Naive thymus-derived CD8-positive, alpha-beta T cell (primary cell): ENCODE measurements around the gene TMEM204. TPM values are rescaled to one million over a fixed set of nuclear protein-coding genes. Genes with fewer than 3 reads are reported as not detected.

Source experiments
- ATAC-seq, 2 donors: fragments of 150-1000 bp; cut with Tn5 transposase in 1 of 2; sonication (Bioruptor Pico), chemical (Tn5 transposase) in 1 of 2; 1 replicate in 1 of 2; 2 replicates in 1 of 2; pipeline ENCODE4 v1.10.0; 2021; ENCODE audit warnings: mild to moderate bottlenecking in 2 of 2, moderate library complexity in 2 of 2
- POLR2A ChIA-PET: fragments of 350-600 bp; sonication (Branson Sonifier 250); formaldehyde crosslinking; loops from one replicate; lab custom pipeline; 2021; ENCODE audit warnings: antibody characterized with exemption; lab: Charles Lee
- DNase-seq, 10 donors: peaks; one replicate each; pipeline versions ENCODE4 v3.0.0 to v3.0.0-alpha.2; 2020 to 2022
- H3K27ac Mint-ChIP-seq, 10 donors: one replicate each; pipeline ENCODE4 v1.8.0; 2020 to 2022; ENCODE audit warnings: mild to moderate bottlenecking in 10 of 10, mixed read lengths in 10 of 10, moderate library complexity in 4 of 10, inconsistent platforms in 1 of 10
- H3K27me3 Mint-ChIP-seq, 5 donors: one replicate each; pipeline ENCODE4 v1.8.0; 2021 to 2022; ENCODE audit warnings: mixed read lengths in 5 of 5
- H3K36me3 Mint-ChIP-seq, 3 donors: one replicate each; pipeline ENCODE4 v1.8.0; 2020 to 2022; ENCODE audit warnings: mixed read lengths in 3 of 3, mild to moderate bottlenecking in 2 of 3, inconsistent platforms in 1 of 3
- H3K4me1 Mint-ChIP-seq, 4 donors: one replicate each; pipeline ENCODE4 v1.8.0; 2021 to 2022; ENCODE audit warnings: mixed read lengths in 4 of 4
- H3K4me3 Mint-ChIP-seq, 10 donors: one replicate each; pipeline ENCODE4 v1.8.0; 2020 to 2022; ENCODE audit warnings: mild to moderate bottlenecking in 10 of 10, mixed read lengths in 10 of 10, moderate library complexity in 6 of 10, inconsistent platforms in 1 of 10
- H3K9me3 Mint-ChIP-seq, 9 donors: one replicate each; pipeline ENCODE4 v1.8.0; 2020 to 2022; ENCODE audit warnings: mixed read lengths in 9 of 9, mild to moderate bottlenecking in 3 of 9, inconsistent platforms in 1 of 9, moderate library complexity in 1 of 9
- polyA plus RNA-seq, 3 donors: library from polyadenylated mRNA; unstranded; fragments of 300-500 nt; fragmentation: Illumina TruSeq; gene quantifications; one replicate each; pipeline ENCODE4 v1.2.3, GENCODE V29; 2021
- total RNA-seq, 8 experiments: library from RNA in 2 of 8; stranded (reverse) in 2 of 8; gene quantifications; one replicate each; pipeline ENCODE4 v1.2.3 and lab custom pipeline; 2021 to 2026

The TMEM204 gene
- total and polyA plus RNA-seq, 5 experiments from 2014 or later, result 95.9 to 196 (median 135) TPM

DNA sequence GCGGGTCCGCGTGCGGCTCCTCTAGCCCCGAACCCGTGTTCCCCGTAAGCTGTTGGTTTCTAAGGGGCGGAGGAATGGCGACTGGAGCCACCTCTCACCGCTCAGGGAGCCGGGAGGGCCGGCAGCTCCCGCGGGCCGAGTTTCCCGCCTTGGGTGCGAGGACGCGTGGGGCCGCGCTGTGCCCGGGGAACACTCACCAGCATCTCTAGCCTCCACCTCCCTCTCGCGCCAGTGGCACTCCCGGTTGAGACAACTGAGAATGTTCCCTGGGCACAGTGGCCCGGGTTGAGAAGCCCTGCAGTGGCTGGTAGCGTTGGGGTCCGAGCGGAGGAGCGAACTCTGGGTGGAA, 39.7 kb upstream of the TMEM204 start:
- peak overlapping the region in 9 of 10 donors; percentile 26 to 100 (median 85) for H3K27ac Mint-ChIP-seq
- peak overlapping the region; percentile 76 to 99 (median 92) for H3K4me3 Mint-ChIP-seq
- ATAC-seq, result peak; percentile 3 to 15
- POLR2A ChIA-PET, result interaction anchor here (1.1 to 3.9 kb wide), 8 partner anchors 18 to 289 kb away, joined by 3 to 37 read pairs (median 7); partner anchors contain the start of genes NUBP2, SPSB3, TMEM204 and UQCC4
- no peaks in the 10 kb centered on the region for H3K27me3 Mint-ChIP-seq
- DNase-seq, result peak in 1 of 10 donors; percentile 10
- peaks cover 0 to 20% (median 0%) of the 10 kb centered on the region in 3 donors for H3K36me3 Mint-ChIP-seq
- no peaks in the 10 kb centered on the region for H3K9me3 Mint-ChIP-seq
- H3K4me1 Mint-ChIP-seq, result peaks cover 2 to 33% (median 15%) of the 10 kb centered on the region in 4 donors

GRCh38 chr16:1494129-1494640, 39.3 kb upstream of the TMEM204 start:
- Mint-ChIP-seq H3K9me3 (no peaks in the 10 kb centered on the region), H3K4me3 (peak overlapping the region; percentile 76 to 99 (median 92)), H3K27ac (peak overlapping the region in 6 of 10 donors; percentile 26 to 100 (median 70)), H3K4me1 (peaks cover 2 to 33% (median 15%) of the 10 kb centered on the region in 4 donors), H3K27me3 (no peaks in the 10 kb centered on the region), H3K36me3 (peaks cover 0 to 22% (median 0%) of the 10 kb centered on the region in 3 donors)
- DNase-seq (no peak), ATAC-seq (no peak)
- POLR2A ChIA-PET, result interaction anchor here (0.6 to 3.9 kb wide), 7 partner anchors 31 to 229 kb away, joined by 3 to 37 read pairs (median 5); partner anchors contain the start of genes TMEM204 and UQCC4

DNA sequence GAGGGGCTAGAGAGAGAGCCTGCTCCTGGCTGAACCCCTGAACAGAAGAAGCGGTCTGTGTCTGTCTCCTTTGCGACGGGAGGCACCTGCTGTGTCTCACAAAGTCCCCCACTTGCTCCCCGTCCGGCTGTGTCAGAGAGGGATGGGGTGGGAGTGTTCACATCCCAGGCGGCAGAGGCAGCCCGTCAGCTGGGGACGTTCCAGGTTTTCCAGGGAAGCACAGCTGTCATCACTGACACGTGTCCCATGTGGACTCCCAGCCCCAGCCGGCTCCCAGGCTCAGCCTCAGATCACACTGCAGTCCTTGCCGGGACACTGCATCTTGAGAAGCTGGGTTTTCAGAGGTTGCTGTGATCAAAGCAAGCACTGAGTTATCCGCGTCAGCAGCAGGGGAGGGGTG, 38.8 kb upstream of the TMEM204 start:
- Mint-ChIP-seq H3K36me3 (peaks cover 0 to 22% (median 0%) of the 10 kb centered on the region in 3 donors), H3K9me3 (no peaks in the 10 kb centered on the region), H3K4me3 (peak overlapping the region; percentile 76 to 99 (median 92)), H3K4me1 (peaks cover 2 to 33% (median 15%) of the 10 kb centered on the region in 4 donors), H3K27me3 (no peaks in the 10 kb centered on the region), H3K27ac (peak overlapping the region in 2 of 10 donors; percentile 21 to 29)
- POLR2A ChIA-PET, result interaction anchor here (0.6 to 3.9 kb wide), 3 partner anchors 31 to 229 kb away, joined by 3 to 37 read pairs (median 4); partner anchors contain the start of gene TMEM204
- ATAC-seq (no peak), DNase-seq (no peak)

DNA sequence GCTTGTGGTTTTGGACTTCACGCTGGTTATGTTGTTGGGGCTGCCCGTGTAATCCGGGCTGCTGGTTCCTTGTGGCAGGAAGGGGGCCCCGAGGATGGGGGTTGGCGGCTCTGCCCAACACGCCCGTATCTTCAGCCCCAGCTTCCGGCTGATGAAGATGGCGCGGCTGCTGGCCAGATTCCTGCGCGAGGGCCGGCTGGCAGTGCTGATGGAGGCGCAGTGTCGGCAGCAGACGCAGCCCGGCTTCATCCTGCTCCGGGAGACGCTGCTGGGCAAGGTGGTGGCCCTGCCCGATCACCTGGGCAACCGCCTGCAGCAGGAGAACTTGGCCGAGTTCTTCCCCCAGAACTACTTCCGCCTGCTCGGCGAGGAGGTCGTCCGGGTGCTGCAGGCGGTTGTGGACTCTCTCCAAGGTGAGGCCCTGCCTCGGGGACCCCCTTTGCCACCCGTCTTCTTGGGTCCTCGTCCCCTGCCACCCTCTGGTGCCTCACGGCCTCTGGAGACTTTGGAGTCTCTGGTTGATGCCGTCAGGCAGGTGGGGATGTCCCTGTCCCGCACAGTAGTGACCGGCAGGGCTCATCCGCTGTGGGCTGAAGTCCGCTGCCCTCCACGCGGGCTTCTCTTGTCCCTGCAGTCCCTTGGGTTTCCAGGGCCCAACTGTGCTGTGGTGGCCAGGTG, 38.1 kb upstream of the TMEM204 start:
- Mint-ChIP-seq H3K36me3 (peaks cover 0 to 22% (median 0%) of the 10 kb centered on the region in 3 donors), H3K4me3 (peak overlapping the region in 7 of 10 donors; percentile 21 to 55 (median 41)), H3K4me1 (peaks cover 2 to 33% (median 15%) of the 10 kb centered on the region in 4 donors), H3K27ac (peak overlapping the region in 2 of 10 donors; percentile 22 to 29), H3K9me3 (no peaks in the 10 kb centered on the region), H3K27me3 (no peaks in the 10 kb centered on the region)
- DNase-seq (no peak), ATAC-seq (no peak)
- POLR2A ChIA-PET, result interaction anchor here (0.6 to 3.9 kb wide), 2 partner anchors 22 to 39 kb away, joined by 3 to 37 read pairs; partner anchors contain the start of gene TMEM204

GRCh38 chr16:1495889-1496262, 37.6 kb upstream of the TMEM204 start:
- DNase-seq (no peak), ATAC-seq (no peak)
- Mint-ChIP-seq H3K27ac (no peak overlapping the region), H3K27me3 (no peaks in the 10 kb centered on the region), H3K4me1 (peaks cover 2 to 33% (median 15%) of the 10 kb centered on the region in 4 donors), H3K9me3 (no peaks in the 10 kb centered on the region), H3K4me3 (peak overlapping the region in 3 of 10 donors; percentile 14 to 21 (median 19)), H3K36me3 (peaks cover 0 to 22% (median 0%) of the 10 kb centered on the region in 3 donors)
- POLR2A ChIA-PET, result interaction anchor here (0.6 to 1.0 kb wide), 2 partner anchors 22 to 330 kb away, joined by 3 read pairs; no protein-coding TSS in a partner anchor

GRCh38 chr16:1496464-1496863, 37.0 kb upstream of the TMEM204 start:
- peaks cover 0 to 23% (median 0%) of the 10 kb centered on the region in 3 donors for H3K36me3 Mint-ChIP-seq
- DNase-seq, result no peak
- peak overlapping the region in 4 of 10 donors; percentile 8 to 60 (median 37) for H3K4me3 Mint-ChIP-seq
- POLR2A ChIA-PET, result interaction anchor here (0.5 to 1.0 kb wide), 2 partner anchors 75 to 330 kb away, joined by 3 to 4 read pairs; no protein-coding TSS in a partner anchor
- no peaks in the 10 kb centered on the region for H3K9me3 Mint-ChIP-seq
- no peaks in the 10 kb centered on the region for H3K27me3 Mint-ChIP-seq
- H3K27ac Mint-ChIP-seq, result peak overlapping the region in 4 of 10 donors; percentile 43 to 76 (median 68)
- peaks cover 2 to 28% (median 15%) of the 10 kb centered on the region in 4 donors for H3K4me1 Mint-ChIP-seq
- no peak for ATAC-seq

DNA sequence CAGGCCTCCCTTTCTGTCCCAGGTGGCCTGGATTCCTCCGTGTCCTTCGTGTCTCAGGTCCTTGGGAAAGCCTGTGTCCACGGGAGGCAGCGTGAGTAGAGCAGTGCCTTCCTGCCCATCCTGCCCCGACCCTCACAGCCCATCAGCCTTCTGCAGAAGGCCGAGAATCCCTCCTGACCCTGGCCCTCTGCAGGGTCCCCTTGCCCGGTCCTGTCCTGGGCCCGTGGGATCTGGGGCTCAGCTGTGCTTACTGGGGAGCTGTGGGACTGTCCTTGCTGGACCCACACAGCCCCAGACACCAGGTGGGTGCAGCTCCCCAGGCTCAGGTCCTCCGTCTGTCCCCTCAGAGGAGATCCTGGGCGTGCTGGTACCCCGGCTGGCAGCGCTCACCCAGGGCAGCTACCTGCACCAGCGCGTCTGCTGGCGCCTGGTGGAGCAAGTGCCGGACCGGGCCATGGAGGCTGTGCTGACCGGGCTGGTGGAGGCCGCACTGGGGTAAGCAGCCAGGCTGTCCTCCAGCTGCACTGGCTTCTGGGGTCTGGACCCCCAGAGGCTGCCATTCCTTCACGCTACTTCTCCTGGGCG, 36.4 kb upstream of the TMEM204 start:
- no peak for DNase-seq
- POLR2A ChIA-PET, result interaction anchor here (0.5 kb wide), 1 partner anchor 76 kb away, joined by 4 read pairs; no protein-coding TSS in a partner anchor
- no peaks in the 10 kb centered on the region for H3K27me3 Mint-ChIP-seq
- H3K4me3 Mint-ChIP-seq, result peak overlapping the region in 2 of 10 donors; percentile 24 to 35
- H3K4me1 Mint-ChIP-seq, result peaks cover 2 to 27% (median 15%) of the 10 kb centered on the region in 4 donors
- no peaks in the 10 kb centered on the region for H3K9me3 Mint-ChIP-seq
- peaks cover 0 to 26% (median 0%) of the 10 kb centered on the region in 3 donors for H3K36me3 Mint-ChIP-seq
- peak overlapping the region in 3 of 10 donors; percentile 25 to 76 (median 43) for H3K27ac Mint-ChIP-seq
- ATAC-seq, result no peak

GRCh38 chr16:1498899-1499676, 34.4 kb upstream of the TMEM204 start:
- POLR2A ChIA-PET, result no interaction called here
- Mint-ChIP-seq H3K4me3 (no peak overlapping the region), H3K36me3 (peaks cover 0 to 34% (median 4%) of the 10 kb centered on the region in 3 donors), H3K4me1 (peaks cover 0 to 14% (median 3%) of the 10 kb centered on the region in 4 donors), H3K27me3 (no peaks in the 10 kb centered on the region), H3K9me3 (no peaks in the 10 kb centered on the region), H3K27ac (no peak overlapping the region)
- ATAC-seq, result no peak
- DNase-seq, result no peak

DNA sequence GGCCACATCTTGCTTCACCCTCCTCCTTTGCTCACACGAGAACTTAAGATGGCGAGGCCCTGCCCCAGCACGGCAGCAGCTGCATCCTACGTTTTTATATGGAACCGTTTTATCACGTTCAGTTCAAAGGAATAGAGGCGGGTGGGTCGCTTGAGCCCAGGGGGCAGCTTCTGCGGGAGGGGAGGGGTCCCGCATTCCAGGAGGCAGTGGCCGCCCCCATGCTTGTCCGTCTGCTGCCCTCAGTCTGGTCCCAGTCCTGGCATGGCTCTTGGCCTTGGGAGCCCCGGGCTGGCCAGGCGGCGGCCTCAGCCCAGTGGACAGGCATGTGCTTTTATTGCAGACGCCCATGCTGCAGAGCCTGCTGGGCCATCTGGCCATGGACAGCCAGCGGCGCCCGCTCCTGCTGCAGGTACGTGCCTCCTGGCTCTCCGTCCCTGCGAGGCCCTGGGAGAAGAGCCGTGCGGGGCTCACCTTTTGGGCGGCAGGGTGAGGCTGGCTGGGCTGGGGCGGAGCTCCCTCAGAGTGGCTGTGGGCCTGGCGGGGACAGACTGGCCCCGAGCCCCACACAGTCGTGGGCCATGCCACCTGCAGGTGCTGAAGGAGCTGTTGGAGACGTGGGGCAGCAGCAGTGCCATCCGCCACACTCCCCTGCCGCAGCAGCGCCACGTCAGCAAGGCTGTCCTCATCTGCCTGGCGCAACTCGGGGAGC, 33.6 kb upstream of the TMEM204 start:
- no peak overlapping the region for H3K27ac Mint-ChIP-seq
- ATAC-seq, result no peak
- H3K36me3 Mint-ChIP-seq, result peaks cover 0 to 34% (median 4%) of the 10 kb centered on the region in 3 donors
- H3K4me1 Mint-ChIP-seq, result peaks cover 0 to 6% (median 0%) of the 10 kb centered on the region in 4 donors
- H3K4me3 Mint-ChIP-seq, result no peak overlapping the region
- no peaks in the 10 kb centered on the region for H3K9me3 Mint-ChIP-seq
- DNase-seq, result no peak
- H3K27me3 Mint-ChIP-seq, result no peaks in the 10 kb centered on the region
- POLR2A ChIA-PET, result no interaction called here

GRCh38 chr16:1500465-1501150, 32.9 kb upstream of the TMEM204 start:
- ATAC-seq, result no peak
- Mint-ChIP-seq H3K4me1 (peaks cover 0 to 5% (median 0%) of the 10 kb centered on the region in 4 donors), H3K27me3 (no peaks in the 10 kb centered on the region), H3K9me3 (no peaks in the 10 kb centered on the region), H3K36me3 (peaks cover 0 to 34% (median 4%) of the 10 kb centered on the region in 3 donors), H3K27ac (no peak overlapping the region), H3K4me3 (no peak overlapping the region)
- POLR2A ChIA-PET, result no interaction called here
- DNase-seq, result no peak

- Mint-ChIP-seq H3K4me1 (peaks cover 0 to 4% (median 0%) of the 10 kb centered on the region in 4 donors), H3K4me3 (no peak overlapping the region), H3K9me3 (no peaks in the 10 kb centered on the region), H3K27ac (no peak overlapping the region), H3K27me3 (no peaks in the 10 kb centered on the region), H3K36me3 (peaks cover 0 to 32% (median 4%) of the 10 kb centered on the region in 3 donors)
- no peak for ATAC-seq
- DNase-seq, result no peak
- POLR2A ChIA-PET, result interaction anchor here (1.0 kb wide), 1 partner anchor 84 kb away, joined by 9 read pairs; no protein-coding TSS in a partner anchor
These were observed 31.8 kb upstream of the TMEM204 start for GRCh38 chr16:1501630-1502029.
